ENCODE results near the gene MIPEP.

MIPEP gene

GRCh38 chr13:23888658-23889614 is at the start of gene MIPEP:
Gene MIPEP (minus strand): TSS chr13:23889400. CDS start chr13:23889320, 80 bp downstream.
- Histone ChIP-seq H3K4me1 (ENCODE audit: control insufficient read depth in 1 of 2, insufficient read depth in 2 of 2, low read length in 2 of 2) (peaks cover 0 to 10% of the 10 kb centered on the region in 2 donors), H3K4me3 (ENCODE audit: low read depth in 1 of 2, low read length in 2 of 2) (peak within 1 kb of the TSS; percentile 73 to 96), H3K27ac (ENCODE audit: low read length) (peak within 1 kb of the TSS; percentile 80), H3K36me3 (ENCODE audit: control insufficient read depth in 1 of 2, insufficient read depth in 2 of 2, low read length in 2 of 2) (peaks cover 0 to 10% of the 10 kb centered on the region in 2 donors), H3K27me3 (ENCODE audit: low read depth, low read length) (no peaks in the 10 kb centered on the region), H3K9me3 (ENCODE audit: control insufficient read depth in 1 of 2, low read length in 2 of 2) (no peaks in the 10 kb centered on the region)

GRCh38 chr13:23934520-23934919 is 45.3 kb upstream of the MIPEP start:
- no peak overlapping the region for H3K27ac ChIP-seq (ENCODE audit: low read length)
- no peaks in the 10 kb centered on the region for H3K4me1 ChIP-seq (ENCODE audit: control insufficient read depth in 1 of 2, insufficient read depth in 2 of 2, low read length in 2 of 2)
- no peaks in the 10 kb centered on the region for H3K9me3 ChIP-seq (ENCODE audit: control insufficient read depth in 1 of 2, low read length in 2 of 2)

GRCh38 chr13:23928985-23929384 is 39.8 kb upstream of the MIPEP start:
- Histone ChIP-seq H3K9me3 (ENCODE audit: control insufficient read depth in 1 of 2, low read length in 2 of 2) (no peaks in the 10 kb centered on the region), H3K36me3 (ENCODE audit: control insufficient read depth in 1 of 2, insufficient read depth in 2 of 2, low read length in 2 of 2) (no peaks in the 10 kb centered on the region), H3K4me1 (ENCODE audit: control insufficient read depth in 1 of 2, insufficient read depth in 2 of 2, low read length in 2 of 2) (no peaks in the 10 kb centered on the region), H3K4me3 (ENCODE audit: low read depth in 1 of 2, low read length in 2 of 2) (no peak overlapping the region), H3K27ac (ENCODE audit: low read length) (no peak overlapping the region), H3K27me3 (ENCODE audit: low read depth, low read length) (no peaks in the 10 kb centered on the region)

More at GRCh38 chr13:23934520-23934919, 45.3 kb upstream of the MIPEP start:
- H3K36me3 ChIP-seq (ENCODE audit: control insufficient read depth in 1 of 2, insufficient read depth in 2 of 2, low read length in 2 of 2): no peaks in the 10 kb centered on the region
- H3K27me3 ChIP-seq (ENCODE audit: low read depth, low read length): no peaks in the 10 kb centered on the region
- no peak overlapping the region for H3K4me3 ChIP-seq (ENCODE audit: low read depth in 1 of 2, low read length in 2 of 2)

GRCh38 chr13:23923031-23923430 is 33.8 kb upstream of the MIPEP start:
- no peaks in the 10 kb centered on the region for H3K4me1 ChIP-seq (ENCODE audit: control insufficient read depth in 1 of 2, insufficient read depth in 2 of 2, low read length in 2 of 2)
- H3K27me3 ChIP-seq (ENCODE audit: low read depth, low read length): no peaks in the 10 kb centered on the region
- no peak overlapping the region for H3K4me3 ChIP-seq (ENCODE audit: low read depth in 1 of 2, low read length in 2 of 2)
- no peaks in the 10 kb centered on the region for H3K36me3 ChIP-seq (ENCODE audit: control insufficient read depth in 1 of 2, insufficient read depth in 2 of 2, low read length in 2 of 2)
- H3K9me3 ChIP-seq (ENCODE audit: control insufficient read depth in 1 of 2, low read length in 2 of 2): no peaks in the 10 kb centered on the region
- H3K27ac ChIP-seq (ENCODE audit: low read length): no peak overlapping the region

- Histone ChIP-seq H3K4me1 (ENCODE audit: control insufficient read depth in 1 of 2, insufficient read depth in 2 of 2, low read length in 2 of 2) (no peaks in the 10 kb centered on the region), H3K4me3 (ENCODE audit: low read depth in 1 of 2, low read length in 2 of 2) (no peak overlapping the region), H3K36me3 (ENCODE audit: control insufficient read depth in 1 of 2, insufficient read depth in 2 of 2, low read length in 2 of 2) (no peaks in the 10 kb centered on the region), H3K27me3 (ENCODE audit: low read depth, low read length) (no peaks in the 10 kb centered on the region), H3K9me3 (ENCODE audit: control insufficient read depth in 1 of 2, low read length in 2 of 2) (no peaks in the 10 kb centered on the region), H3K27ac (ENCODE audit: low read length) (no peak overlapping the region)
Measured at GRCh38 chr13:23922005-23922932, 33.1 kb upstream of the MIPEP start.

DNA sequence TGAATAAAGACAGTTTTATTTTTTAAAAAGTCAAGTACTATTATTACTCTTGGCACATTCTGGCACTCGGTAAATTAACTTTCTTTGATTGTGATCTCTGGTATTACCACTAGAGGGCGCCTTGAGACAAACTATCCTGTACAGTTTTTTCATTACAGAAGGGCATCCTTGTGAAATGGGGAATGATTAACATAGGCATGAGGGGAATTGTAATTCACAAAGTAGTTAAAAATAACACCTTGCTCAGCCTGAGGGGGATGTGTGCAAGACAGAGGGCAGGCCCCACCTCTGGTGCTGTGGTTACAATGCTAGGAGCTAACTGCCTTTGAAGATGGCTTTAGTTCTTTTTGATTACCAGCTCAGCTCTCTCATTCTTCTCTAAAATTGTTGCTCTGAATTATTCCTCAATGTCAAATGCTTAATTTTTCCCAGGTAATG is 32.3 kb upstream of the MIPEP start:
- H3K4me3 ChIP-seq (ENCODE audit: low read depth in 1 of 2, low read length in 2 of 2): no peak overlapping the region
- H3K27ac ChIP-seq (ENCODE audit: low read length): no peak overlapping the region
- H3K27me3 ChIP-seq (ENCODE audit: low read depth, low read length): no peaks in the 10 kb centered on the region
- no peaks in the 10 kb centered on the region for H3K4me1 ChIP-seq (ENCODE audit: control insufficient read depth in 1 of 2, insufficient read depth in 2 of 2, low read length in 2 of 2)
- no peaks in the 10 kb centered on the region for H3K36me3 ChIP-seq (ENCODE audit: control insufficient read depth in 1 of 2, insufficient read depth in 2 of 2, low read length in 2 of 2)
- H3K9me3 ChIP-seq (ENCODE audit: control insufficient read depth in 1 of 2, low read length in 2 of 2): no peaks in the 10 kb centered on the region

DNA sequence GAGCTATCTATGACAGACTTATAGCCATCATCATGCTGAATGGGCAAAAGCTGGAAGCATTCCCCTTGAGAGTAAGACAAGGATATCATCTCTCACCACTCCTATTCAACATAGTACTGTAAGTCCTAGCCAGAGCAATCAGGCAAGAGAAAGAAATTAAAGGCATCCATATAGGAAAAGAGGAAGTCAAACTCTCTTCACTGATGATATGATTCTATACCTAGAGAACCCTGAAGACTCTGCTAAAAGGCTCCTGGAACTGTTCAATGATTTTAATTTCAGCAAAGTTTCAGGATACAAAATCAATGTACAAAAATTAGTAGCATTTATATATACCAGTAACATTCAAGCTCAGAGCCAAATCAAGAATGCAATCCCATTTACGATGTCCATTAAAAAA is 29.8 kb upstream of the MIPEP start:
- no peaks in the 10 kb centered on the region for H3K4me1 ChIP-seq (ENCODE audit: control insufficient read depth in 1 of 2, insufficient read depth in 2 of 2, low read length in 2 of 2)
- no peak overlapping the region for H3K27ac ChIP-seq (ENCODE audit: low read length)
- no peak overlapping the region for H3K4me3 ChIP-seq (ENCODE audit: low read depth in 1 of 2, low read length in 2 of 2)
- no peaks in the 10 kb centered on the region for H3K27me3 ChIP-seq (ENCODE audit: low read depth, low read length)
- H3K36me3 ChIP-seq (ENCODE audit: control insufficient read depth in 1 of 2, insufficient read depth in 2 of 2, low read length in 2 of 2): no peaks in the 10 kb centered on the region
- no peaks in the 10 kb centered on the region for H3K9me3 ChIP-seq (ENCODE audit: control insufficient read depth in 1 of 2, low read length in 2 of 2)

DNA sequence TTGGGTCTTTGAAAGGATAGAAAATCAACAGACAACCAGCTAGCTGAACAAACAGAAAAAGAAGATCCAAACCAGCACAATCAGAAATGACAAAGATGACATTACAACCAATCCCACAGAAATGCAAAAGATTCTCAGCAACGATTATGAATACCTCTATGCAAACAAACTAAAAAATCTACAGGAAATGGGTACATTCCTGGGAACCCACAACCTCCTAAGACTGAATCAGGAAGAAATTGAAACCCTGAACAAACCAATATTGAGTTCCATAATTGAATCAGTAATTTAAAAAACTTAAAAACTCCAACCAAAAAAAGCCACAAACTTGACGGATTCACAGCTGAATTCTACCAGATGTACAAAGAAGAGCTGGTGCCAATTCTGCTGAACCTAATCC is 29.0 kb upstream of the MIPEP start:
- no peaks in the 10 kb centered on the region for H3K9me3 ChIP-seq (ENCODE audit: control insufficient read depth in 1 of 2, low read length in 2 of 2)
- H3K4me3 ChIP-seq (ENCODE audit: low read depth in 1 of 2, low read length in 2 of 2): no peak overlapping the region
- H3K27me3 ChIP-seq (ENCODE audit: low read depth, low read length): no peaks in the 10 kb centered on the region
- H3K36me3 ChIP-seq (ENCODE audit: control insufficient read depth in 1 of 2, insufficient read depth in 2 of 2, low read length in 2 of 2): no peaks in the 10 kb centered on the region
- no peaks in the 10 kb centered on the region for H3K4me1 ChIP-seq (ENCODE audit: control insufficient read depth in 1 of 2, insufficient read depth in 2 of 2, low read length in 2 of 2)
- H3K27ac ChIP-seq (ENCODE audit: low read length): no peak overlapping the region

DNA sequence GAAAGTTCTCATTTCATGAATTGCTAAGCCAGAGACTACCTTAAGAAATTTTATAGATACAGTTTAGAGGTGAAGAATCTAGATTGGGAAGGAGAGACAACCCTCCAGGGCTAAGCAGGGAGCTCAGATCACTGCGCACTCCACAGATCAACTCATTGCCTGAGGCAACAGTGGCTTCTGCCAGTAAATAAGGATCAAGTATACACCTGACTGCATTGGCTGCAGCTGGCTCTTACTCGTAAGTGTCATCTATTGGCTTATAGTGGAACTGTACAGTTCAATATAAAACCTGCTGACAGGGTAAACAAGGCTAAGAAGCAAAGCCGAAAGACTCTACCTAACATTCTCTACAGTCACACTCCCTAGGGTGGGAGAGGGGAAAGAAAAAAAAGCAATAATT is 26.1 kb upstream of the MIPEP start:
- Histone ChIP-seq H3K4me1 (ENCODE audit: control insufficient read depth in 1 of 2, insufficient read depth in 2 of 2, low read length in 2 of 2) (no peaks in the 10 kb centered on the region), H3K9me3 (ENCODE audit: control insufficient read depth in 1 of 2, low read length in 2 of 2) (no peaks in the 10 kb centered on the region)

DNA sequence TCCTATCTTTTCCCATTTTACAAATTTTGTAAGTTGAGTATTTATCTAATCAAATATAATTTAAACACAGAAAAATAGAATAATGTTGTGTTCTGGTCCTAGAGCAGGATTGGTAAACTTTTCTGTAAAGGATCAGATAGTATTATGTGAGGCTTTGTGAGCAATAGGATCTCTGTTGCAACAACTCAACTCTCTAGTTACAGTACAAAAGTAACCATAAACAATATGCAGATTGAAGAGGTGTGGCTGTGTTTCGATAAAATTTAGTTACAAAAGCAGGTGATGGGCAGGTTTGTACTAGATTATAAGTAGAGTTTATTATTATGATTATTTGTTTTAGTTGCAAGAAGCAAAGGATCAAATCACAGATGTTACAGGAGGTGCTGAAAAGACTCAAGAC is 23.3 kb upstream of the MIPEP start:
- Histone ChIP-seq H3K9me3 (ENCODE audit: control insufficient read depth in 1 of 2, low read length in 2 of 2) (no peaks in the 10 kb centered on the region), H3K36me3 (ENCODE audit: control insufficient read depth in 1 of 2, insufficient read depth in 2 of 2, low read length in 2 of 2) (no peaks in the 10 kb centered on the region), H3K27me3 (ENCODE audit: low read depth, low read length) (no peaks in the 10 kb centered on the region), H3K4me1 (ENCODE audit: control insufficient read depth in 1 of 2, insufficient read depth in 2 of 2, low read length in 2 of 2) (no peaks in the 10 kb centered on the region), H3K27ac (ENCODE audit: low read length) (no peak overlapping the region), H3K4me3 (ENCODE audit: low read depth in 1 of 2, low read length in 2 of 2) (no peak overlapping the region)

More for the DNA sequence above, 26.1 kb upstream of the MIPEP start:
- Histone ChIP-seq H3K36me3 (ENCODE audit: control insufficient read depth in 1 of 2, insufficient read depth in 2 of 2, low read length in 2 of 2) (no peaks in the 10 kb centered on the region), H3K27ac (ENCODE audit: low read length) (no peak overlapping the region), H3K4me3 (ENCODE audit: low read depth in 1 of 2, low read length in 2 of 2) (no peak overlapping the region), H3K27me3 (ENCODE audit: low read depth, low read length) (no peaks in the 10 kb centered on the region)

GRCh38 chr13:23909606-23910005 is 20.4 kb upstream of the MIPEP start:
- Histone ChIP-seq H3K27me3 (ENCODE audit: low read depth, low read length) (no peaks in the 10 kb centered on the region), H3K4me3 (ENCODE audit: low read depth in 1 of 2, low read length in 2 of 2) (no peak overlapping the region), H3K36me3 (ENCODE audit: control insufficient read depth in 1 of 2, insufficient read depth in 2 of 2, low read length in 2 of 2) (no peaks in the 10 kb centered on the region), H3K4me1 (ENCODE audit: control insufficient read depth in 1 of 2, insufficient read depth in 2 of 2, low read length in 2 of 2) (no peaks in the 10 kb centered on the region), H3K9me3 (ENCODE audit: control insufficient read depth in 1 of 2, low read length in 2 of 2) (no peaks in the 10 kb centered on the region), H3K27ac (ENCODE audit: low read length) (no peak overlapping the region)

Data from muscle layer of duodenum (tissue), 2 donors.